Activated T-cell treated with anti-CD3 and anti-CD28 coated beads for 1 hour (primary cell): ENCODE measurements around the gene FAM163B.

Experiments used
- DNase-seq: peaks from one replicate; pipeline ENCODE4 v3.0.0-alpha.2; 2020; ENCODE audit warnings: low read depth

The FAM163B gene

GRCh38 chr9:133615606-133616188, 6.5 kb upstream of the FAM163B start:
- no peak for DNase-seq

GRCh38 chr9:133615186-133615585, 6.0 kb upstream of the FAM163B start:
- no peak for DNase-seq

- no peak for DNase-seq
Measured at GRCh38 chr9:133614678-133615077, 5.5 kb upstream of the FAM163B start.

- no peak for DNase-seq
Measured at GRCh38 chr9:133614056-133614455, 4.9 kb upstream of the FAM163B start.

- no peak for DNase-seq
Measured at GRCh38 chr9:133613432-133613831, 4.2 kb upstream of the FAM163B start.

- DNase-seq: no peak
Measured at GRCh38 chr9:133612816-133613215, 3.6 kb upstream of the FAM163B start.

- no peak for DNase-seq
Measured at GRCh38 chr9:133612051-133612450, 2.9 kb upstream of the FAM163B start.

GRCh38 chr9:133610845-133611244, 1.7 kb upstream of the FAM163B start:
- DNase-seq: no peak

GRCh38 chr9:133608889-133609288, 300 bp downstream of the FAM163B start:
- no peak for DNase-seq

- DNase-seq: no peak
Measured at GRCh38 chr9:133608382-133608781, 807 bp downstream of the FAM163B start.

GRCh38 chr9:133607976-133608375, 1.2 kb downstream of the FAM163B start:
- no peak for DNase-seq

- no peak for DNase-seq
Measured at GRCh38 chr9:133607381-133607780, 1.8 kb downstream of the FAM163B start.

GRCh38 chr9:133606708-133607025, 2.5 kb downstream of the FAM163B start:
- no peak for DNase-seq

- DNase-seq: no peak
Measured at GRCh38 chr9:133605856-133606707, 3.1 kb downstream of the FAM163B start.

- no peak for DNase-seq
Measured at GRCh38 chr9:133605446-133605845, 3.7 kb downstream of the FAM163B start.

- no peak for DNase-seq
Measured at GRCh38 chr9:133604856-133605255, 4.3 kb downstream of the FAM163B start.

GRCh38 chr9:133604214-133604613, 5.0 kb downstream of the FAM163B start:
- peak; percentile 11 for DNase-seq

GRCh38 chr9:133603135-133603927, 5.9 kb downstream of the FAM163B start:
- DNase-seq: no peak

- DNase-seq: no peak
Measured at GRCh38 chr9:133602277-133602676, 6.9 kb downstream of the FAM163B start.

GRCh38 chr9:133601746-133602145, 7.4 kb downstream of the FAM163B start:
- DNase-seq: no peak

- no peak for DNase-seq
Measured at GRCh38 chr9:133600739-133601138, 8.4 kb downstream of the FAM163B start.

- no peak for DNase-seq
Measured at GRCh38 chr9:133599470-133600173, 9.6 kb downstream of the FAM163B start.
